GM19324 (cell line): ENCODE measurements around the gene GAS2L2.

Experiments used
- ATAC-seq: cut with Tn5 transposase; IDR thresholded peaks from one replicate; pipeline ENCODE4 v1.9.1; 2021; ENCODE audit warnings: mild to moderate bottlenecking, moderate library complexity; ENCODE audit not compliant: unreplicated experiment, low FRiP score

The GAS2L2 gene

DNA sequence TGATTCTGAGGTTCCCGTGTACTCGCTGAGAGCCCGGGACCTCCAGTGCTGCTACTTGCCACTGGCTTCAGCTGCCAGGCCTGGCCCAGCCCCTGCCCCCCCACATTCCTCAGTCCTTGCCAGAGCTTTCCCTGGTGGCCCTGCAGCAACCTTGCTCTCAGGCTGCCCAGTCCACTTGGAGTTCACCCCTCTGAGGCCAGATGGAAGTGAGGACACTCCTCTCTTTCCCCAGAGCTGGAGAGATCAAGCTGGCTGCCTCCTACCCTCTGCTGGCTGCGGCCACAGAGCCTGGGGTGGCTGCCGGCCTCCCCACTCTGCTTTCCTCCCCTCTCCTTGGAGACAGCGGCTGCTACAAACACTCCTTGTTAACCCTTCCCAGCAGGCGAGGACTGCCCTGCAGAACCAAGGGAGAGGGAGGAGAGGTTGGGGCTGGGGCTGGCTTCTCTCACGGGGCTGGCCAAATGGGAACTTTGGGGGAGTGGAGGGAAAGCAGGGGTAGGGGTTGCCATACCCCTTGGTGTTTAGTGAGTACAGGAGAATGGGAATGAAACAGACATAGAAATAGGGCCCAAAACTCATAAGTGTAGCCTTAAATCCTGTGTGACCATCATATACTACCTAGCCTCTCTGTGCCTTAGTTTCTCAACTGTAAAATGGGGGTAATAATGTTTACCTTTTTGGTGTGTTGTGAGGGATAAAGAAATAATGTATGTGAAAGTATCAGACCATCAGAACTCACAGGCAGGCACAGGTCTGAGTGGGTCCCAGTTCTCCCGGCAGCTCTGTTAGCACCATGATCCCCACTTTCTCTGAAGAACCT lies at the start of gene GAS2L2:
Gene GAS2L2 (minus strand): TSS at position 295 of the 820 bp plus-strand sequence. CDS start 389 bp downstream, outside the sequence.
- no peak for ATAC-seq

DNA sequence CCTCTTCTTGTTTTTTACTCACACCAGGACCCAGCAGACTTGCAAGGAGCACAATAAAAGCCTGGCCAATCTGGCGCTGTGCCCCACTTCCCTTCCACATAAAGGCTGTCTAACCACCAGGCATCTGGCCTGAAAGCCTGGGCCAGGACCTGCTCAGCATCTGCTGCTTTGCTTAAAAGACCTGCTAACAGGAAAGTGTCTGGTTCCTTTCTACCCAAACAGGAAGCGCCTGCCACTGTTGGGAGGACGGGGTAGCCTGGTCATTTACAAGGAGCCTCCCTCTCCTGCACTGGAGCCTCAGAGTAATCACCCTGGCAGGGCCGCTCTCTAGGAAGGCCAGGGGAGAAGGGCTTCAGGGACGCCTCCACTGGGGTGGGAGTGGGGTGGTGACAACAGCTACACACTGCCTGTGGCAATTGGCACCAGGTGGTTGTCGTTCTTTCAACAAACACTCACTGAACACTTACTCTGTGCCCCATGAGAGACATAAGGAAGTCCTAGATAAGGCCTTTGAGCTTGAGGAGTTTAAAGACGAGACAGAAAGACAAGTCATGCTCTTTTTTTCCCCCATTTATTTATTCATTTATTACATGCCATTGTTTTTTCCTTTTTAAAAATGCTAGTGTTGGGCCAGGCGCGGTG lies 48.7 kb upstream of the GAS2L2 start:
- no peak for ATAC-seq

DNA sequence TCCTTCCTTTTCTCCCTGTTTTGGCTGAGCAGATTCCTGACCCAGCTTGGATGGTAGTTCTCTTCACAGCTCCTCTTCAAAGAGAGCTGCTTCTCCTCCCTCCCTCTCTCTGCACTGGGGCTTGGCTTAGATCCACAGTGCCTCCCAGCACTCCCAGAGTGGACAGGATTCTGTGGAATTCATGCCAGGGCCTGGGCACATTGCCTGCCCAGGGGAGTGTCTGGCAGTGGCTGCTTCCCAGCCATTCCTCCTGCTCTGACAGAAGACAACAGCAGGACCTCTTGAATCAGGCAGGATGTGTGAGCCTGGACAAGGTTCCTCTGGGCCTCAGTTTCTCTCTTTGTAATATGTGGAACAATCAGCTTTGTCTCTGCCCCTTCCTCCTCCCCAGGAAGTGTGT lies 46.9 kb upstream of the GAS2L2 start:
- ATAC-seq, result no peak

DNA sequence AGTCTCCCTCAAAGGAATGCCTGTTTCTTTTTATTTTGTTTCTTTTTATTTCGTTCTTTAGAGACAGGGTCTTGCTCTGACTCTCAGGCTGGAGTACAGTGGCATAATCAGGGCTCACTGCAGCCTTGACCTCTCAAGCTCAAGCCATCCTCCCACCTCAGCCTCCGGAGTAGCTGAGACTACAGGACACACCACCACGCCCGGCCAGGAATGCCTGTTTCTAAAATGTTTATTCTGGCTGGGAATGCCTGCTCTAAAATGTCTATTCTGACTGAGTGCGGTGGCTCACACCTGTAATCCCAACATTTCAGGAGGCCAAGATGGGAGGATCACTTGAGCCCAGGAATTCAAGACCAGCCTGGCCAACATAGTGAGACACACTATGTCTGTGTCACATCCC lies 44.9 kb upstream of the GAS2L2 start:
- no peak for ATAC-seq

DNA sequence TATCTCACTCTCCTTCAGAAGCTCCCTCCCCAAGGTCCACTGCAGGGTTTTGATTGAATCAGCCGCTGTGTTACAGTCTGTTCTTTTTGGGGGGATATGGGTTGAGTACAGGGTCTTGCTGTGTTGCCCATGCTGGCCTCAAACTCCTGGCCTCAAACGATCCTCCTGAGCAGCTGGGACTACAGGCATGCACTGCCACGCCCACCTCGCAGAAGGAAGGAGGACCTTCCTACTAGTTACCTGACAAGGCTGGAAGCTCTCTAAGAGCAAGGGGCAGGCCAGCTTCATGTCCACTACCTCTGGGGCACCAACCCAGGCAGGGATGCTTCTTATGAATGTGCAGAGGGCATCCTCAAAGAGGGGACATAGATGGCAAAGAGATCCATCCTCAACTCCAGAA lies 44.3 kb upstream of the GAS2L2 start:
- no peak for ATAC-seq

DNA sequence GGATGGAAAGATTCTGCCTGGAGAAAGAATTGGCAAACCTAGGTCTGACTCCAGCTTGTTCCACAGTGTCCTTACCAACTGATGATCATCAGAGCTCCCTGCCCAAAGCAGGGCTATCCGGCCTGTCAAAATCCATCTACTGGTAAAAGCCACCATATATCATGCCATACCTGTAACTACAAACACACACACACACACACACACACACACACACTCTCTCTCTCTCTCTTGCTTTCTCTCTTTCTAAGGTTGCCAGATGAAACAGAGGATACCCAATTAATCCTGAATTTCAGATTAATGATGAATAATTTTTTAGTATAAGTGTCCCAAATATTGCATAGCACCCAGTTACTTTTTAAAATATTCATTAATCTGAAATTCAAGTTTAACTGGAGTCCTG lies 43.9 kb upstream of the GAS2L2 start:
- ATAC-seq, result no peak

DNA sequence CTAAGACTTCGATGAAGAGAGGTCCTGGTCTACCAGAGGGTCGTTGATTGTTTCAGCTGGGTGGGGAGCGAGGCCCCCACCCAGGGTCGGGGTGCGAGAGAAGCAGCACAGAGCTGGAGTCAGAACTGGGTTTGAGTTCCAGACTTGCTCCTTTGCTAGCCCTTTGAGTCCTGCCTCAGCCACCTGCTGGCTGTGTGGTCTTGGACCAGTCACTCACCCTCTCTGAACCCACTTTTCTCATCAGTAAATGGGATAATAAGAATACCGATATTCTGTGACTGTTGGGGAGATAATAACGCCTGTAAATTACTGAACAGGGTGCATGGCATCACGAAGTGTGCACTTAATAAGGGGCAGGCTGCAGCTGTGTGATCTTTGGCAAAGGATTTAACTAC lies 42.8 kb upstream of the GAS2L2 start:
- no peak for ATAC-seq

DNA sequence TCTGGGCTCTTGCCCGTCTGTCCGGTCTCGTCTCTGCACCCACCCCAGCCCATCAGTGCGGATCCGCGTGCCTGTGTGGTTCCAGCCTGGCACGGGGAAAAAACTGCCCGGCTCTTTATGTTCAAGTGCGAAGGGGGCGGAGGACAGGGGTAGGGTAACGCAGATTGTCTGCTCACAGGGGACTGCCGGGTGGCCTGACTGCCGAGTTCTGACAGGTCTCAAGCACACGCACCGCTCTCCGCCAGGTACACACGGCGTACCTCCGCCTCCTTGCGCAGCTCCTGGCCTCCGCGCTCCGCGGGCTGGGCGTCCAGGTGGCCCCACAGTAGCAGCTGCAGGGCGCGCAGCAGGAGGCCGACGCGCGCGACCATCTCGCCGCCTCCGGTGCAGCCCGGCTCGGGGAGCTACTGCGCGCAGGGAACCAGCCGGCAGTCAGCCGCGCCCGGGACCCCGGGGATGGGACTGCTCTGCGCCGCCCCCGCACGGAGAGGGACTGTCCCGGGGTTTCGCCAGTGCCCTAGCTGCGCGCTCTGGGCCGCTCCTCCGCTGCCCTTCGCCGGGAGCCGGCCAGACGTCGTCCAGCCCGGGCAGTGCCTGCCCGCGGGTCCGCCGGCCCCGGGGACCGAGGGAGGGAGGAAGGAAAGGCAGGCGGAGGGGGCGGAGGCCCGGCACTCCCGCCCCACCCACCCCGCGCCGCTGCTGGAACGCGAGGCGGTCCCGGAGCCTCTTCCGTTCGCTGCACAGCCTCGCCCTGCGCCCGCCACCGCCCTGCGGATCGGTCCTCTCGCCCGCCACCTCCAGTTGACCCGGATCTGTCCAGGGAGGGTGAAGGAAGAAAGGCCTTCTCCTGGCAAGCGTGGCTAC lies 42.2 kb upstream of the GAS2L2 start, which contains the start of gene MMP28:
Gene MMP28 (minus strand): TSS at position 635 of the 864 bp plus-strand sequence. CDS start 264 bp downstream, at position 371.
- ATAC-seq, result no peak

DNA sequence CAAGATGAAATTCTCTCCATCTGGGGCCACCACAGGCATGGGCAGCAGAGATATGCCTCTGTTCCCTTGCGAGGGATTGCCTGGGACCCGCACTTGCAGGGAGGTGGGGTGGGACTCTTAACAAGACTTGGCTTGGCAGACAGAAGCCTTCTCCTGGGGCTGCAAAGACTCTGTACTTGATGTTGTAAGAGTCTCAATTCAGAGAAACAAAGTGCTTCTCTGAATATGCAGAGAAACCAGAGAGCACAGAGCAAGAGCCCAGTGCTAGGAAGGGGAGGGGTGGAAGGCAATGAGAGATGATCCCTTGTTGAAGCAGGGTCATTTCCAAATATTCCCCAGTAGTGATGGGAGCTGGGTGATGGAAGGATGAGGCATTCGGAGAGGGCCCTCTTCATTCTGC lies 40.2 kb upstream of the GAS2L2 start:
- ATAC-seq, result no peak

DNA sequence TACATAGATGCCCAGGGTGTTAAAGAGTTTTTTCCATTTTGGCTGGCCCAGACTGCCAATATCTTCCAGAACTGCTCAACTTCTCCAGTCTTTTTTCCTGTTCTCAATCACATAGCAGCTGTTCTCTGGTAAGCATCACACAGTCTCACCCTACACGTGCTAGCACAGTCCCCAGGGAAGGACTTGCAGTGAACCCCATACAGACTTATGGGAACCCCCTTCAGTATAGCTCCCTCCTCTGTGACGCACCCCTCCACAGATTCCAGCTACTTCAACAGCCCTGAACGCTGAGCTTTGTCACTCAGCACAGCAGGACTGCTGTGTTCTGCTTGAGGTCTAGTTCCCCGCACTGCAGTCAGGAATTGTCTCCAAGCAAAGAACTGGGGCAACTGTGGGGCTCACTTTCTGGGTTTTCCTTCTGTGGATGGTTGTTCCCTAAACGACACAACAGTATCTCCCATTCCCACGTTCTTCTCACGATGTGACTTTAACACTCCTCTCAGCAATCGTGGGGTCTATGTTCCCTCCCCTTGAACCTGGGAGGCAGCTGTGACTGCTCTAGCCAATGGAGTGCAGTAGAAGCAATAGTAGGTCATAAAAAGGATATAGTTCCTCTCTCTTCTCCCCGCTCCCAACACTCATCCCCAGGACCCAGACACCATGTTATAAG lies 38.8 kb upstream of the GAS2L2 start:
- ATAC-seq, result no peak

DNA sequence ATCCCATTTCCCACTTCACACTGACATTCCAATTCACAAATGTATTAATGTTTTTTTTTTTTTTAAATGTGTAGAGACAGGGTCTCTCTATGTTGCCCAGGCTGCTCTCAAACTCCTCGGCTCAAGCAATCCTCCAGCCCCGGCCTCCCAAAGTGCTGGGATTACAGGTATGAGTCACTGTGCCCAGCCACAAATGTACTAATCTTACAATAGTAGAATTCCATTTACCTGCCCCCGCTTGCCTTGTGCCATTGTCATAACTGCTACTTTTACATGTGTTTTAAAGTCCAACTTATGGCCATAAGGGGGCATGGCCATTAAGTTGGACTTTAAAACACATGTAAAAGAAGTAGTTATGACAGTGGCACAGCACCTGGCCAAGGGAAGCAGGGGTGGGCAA lies 37.8 kb upstream of the GAS2L2 start:
- ATAC-seq, result no peak

DNA sequence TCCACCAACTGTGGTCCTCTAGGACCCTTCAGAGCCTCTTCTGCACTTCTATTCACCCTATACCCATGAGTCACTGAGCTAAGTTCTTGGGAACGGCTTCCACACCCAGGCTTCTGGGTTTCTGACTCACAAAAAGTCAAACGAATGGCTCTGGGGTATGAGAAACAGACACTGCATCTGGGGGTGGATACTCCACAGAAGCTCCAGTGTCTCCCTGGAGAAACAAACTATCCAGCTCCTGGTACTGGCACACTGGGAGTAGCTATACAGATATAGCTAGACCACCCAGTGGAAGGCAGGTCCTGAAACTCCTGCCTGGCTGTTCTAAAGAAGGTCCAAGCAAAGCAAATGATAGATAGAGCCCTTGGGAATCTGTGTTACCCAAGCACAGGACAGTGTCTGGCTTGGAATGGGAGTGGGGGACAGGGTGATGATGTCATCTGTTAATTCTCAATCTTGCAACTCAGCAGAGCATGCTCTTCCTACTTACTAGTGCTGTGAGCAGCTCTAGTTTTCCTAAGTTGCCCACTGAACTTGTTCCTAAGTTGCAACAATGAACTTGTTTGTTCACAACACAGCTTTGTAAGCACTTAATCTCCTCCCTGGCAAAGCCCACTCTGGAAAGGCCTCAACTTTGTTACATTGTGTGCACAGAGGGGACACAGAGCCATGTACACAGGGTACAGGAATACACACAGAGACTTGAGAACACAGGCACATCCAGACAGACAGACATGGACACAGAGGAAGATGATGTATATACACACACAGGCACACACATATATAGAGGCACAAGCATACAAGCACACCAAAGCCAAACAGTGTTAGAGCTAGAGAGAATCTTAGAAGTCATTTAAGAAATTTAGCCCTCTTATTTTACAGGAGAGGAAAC lies 35.7 kb upstream of the GAS2L2 start:
- ATAC-seq, result no peak

DNA sequence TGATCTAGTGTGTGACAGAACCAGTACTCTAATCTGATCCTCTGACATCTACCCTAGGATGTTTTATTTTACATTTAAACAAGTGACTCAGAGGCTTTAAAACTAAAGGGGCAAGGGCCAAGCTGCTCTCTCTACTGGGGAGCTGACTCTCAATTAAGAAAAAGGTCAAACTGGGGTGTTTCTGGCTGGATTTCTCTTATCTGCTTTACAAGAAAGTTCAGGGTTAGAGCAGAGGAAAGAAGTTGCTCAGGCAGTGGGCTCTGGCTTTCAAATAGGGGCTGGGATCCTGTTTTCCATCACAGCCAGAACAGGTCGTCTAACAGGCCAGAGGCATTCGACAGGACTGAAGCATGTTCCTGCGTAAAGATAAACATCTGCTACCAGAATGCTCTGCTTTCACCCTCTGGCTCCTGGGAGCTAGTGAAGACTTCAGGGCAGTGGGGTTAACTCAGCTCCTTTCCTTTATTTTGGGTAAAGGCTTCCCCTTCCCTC lies 33.9 kb upstream of the GAS2L2 start:
- no peak for ATAC-seq

DNA sequence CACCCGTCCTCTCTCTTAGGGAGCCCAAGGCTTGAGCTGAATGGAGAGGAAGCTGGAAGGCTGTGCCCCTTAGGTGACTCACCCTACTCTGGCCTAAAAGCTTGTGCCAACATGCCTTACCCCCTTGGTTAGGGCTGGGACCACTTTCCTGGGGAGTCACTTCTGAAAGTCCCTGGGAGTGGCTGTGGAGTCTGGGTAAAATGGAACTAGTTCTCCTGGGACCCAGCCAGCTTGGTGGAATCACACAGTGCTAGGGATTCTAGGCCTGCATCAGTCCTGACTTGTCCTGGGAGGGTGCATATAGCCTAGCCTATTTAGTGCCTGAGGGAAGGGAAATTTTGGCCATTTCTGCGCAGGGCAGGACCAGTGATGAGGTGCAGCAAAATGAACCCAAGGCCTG lies 31.9 kb upstream of the GAS2L2 start:
- ATAC-seq, result no peak

DNA sequence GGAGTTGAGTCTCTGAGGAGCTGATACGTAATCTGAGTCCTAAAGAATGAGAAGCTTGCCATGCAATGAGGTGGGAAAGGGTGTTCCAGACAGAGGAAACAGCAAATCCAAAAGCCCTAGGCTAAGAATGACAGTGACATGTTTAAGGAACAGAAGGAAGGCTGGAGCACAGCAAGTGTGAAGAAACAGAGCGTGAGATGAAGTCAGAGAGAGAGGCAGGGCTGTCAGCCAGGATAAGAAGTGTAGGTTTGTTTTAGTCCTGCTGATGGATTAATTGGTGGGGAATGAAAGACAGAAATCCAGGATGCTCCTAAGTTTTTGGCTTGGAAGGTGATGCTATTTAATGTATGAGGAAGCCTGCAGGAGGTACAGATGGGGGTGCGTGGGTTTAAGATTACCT lies 27.9 kb upstream of the GAS2L2 start:
- ATAC-seq, result no peak

DNA sequence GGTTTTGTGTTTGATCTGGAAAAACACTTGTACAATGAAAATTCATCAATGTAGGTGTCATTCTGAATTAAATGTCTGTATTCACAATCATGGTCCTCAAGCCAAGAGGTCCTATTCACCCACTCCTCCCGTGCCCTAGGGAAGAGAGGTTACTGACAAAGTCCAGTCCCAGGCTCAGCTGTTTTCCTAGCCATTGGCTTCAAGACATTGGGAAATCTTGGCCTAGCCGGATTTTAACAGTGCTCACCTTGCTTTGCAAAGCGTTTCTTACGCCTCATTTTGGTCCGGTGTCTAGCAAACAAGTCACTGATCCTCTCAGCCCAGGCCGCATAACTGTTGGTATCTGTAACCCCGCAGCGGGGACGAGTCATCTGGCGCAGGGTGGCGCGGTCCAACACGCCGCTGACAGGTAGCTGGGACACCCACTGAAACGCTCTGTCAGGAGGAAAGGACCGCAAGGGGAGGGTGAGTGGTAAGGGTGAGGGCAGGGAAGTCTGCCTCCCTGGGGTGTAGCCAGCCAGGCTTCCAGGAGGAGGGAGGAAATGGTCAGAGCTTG lies 25.7 kb upstream of the GAS2L2 start:
- no peak for ATAC-seq

DNA sequence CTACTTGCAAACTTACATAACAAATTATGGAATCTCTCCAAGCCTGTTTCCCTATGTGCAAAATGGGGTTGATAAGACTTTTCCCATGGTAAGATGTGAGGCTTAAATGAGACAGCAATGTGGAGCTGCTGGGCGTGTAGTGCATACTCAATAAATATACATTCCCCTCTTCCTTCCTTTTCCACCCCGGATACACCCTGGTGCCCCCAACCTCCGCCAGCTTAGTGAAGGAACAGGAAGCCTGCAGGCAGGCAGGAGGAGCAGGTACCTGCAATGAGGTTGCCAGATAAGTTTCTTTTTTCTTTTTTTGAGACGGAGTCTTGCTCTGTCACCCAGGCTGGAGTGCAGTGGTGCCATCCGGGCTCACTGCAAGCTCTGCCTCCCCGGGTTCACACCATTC lies 22.5 kb upstream of the GAS2L2 start:
- no peak for ATAC-seq

DNA sequence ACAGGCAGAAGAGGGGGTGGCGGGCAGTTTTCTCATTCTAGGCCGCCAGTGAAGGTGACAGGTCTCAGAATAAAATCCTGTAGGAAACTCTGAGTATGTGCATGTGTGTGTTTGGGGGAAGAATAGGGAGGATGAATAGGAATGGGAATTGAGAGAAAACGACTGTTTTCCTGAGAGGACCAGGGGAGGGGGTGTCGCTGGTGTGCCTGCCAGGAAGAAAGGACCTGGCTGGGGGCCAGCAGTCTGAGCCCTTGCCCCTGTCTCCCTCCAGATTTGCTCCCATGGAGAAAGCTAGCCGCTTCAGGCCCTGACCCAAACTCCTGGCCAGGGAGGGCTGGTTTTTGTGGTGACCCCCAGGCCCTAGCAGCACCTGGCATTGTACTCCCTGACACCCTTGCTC lies 22.0 kb upstream of the GAS2L2 start:
- ATAC-seq, result no peak

DNA sequence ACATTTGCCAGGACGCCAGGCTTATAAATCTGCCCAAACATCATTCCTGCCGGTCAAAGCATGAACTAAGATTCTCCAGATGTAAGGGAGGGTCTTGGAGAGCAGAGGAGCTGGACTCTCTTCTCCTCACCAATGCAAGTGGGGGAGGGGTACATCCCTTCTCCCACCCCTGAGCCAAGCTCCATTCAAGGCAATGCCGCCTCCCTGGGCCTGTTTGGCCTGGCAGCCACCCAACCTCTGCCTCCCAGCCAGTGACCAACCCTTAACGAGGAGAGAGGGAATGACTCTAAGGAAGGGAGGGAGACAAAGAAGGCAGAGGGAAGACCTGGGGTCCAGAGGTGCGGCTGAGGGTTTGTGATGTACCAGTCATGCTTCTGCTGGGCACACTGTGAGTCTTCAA lies 21.5 kb upstream of the GAS2L2 start:
- ATAC-seq, result no peak
